ENCODE measurements around the gene STX4. TPM values are rescaled to one million over a fixed set of nuclear protein-coding genes. Genes with fewer than 3 reads are reported as not detected.

The STX4 gene
- total and polyA plus RNA-seq, 4 donors: 52.8 to 121 (median 81.0) TPM

DNA sequence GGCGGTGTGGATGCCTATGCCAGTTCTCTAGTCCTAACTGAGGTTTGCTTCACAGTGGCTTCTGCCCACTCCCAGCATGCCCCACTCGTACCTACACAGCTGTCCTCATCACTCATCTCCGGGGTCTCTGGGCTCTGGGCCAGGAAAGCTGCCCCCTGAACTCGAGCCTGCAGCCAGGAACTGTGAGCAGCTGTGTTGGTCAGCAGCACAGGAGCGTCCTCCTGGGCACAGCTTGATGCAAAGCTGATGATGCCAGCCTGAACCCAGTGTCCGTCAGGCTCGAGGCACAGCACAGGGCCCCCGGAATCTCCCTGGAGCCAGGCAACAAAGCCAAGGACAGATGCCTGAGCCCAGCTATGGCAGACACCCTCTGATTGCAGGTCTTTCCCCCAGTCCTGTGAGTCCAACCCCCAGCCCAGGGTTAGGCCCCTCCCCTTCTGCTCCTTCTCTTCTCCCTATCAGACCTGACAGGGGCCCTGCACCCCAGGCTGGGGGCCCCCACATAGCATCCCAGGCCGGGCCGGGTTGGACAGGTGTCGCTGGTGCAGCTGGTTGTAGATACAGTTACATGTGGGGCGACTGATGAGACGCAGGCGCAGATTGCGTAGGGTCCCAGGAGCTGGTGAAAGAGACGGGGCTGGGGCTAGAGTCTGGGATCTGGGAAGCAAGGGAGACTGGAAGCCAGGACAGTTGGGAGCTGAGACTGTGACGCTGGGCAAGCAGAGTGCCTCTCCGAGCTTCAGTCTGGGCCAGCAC is 52.7 kb downstream of the STX4 start:
- ATAC-seq (ENCODE audit: low FRiP score) (no peak), DNase-seq (peak in 1 of 2 donors; percentile 73)
- Histone ChIP-seq H3K27ac (ENCODE audit: low read depth in 1 of 2, low read length in 2 of 2) (no peak overlapping the region), H3K4me1 (ENCODE audit: control insufficient read depth in 1 of 2, insufficient read depth in 2 of 2, low read length in 2 of 2) (no peaks in the 10 kb centered on the region), H3K9me3 (ENCODE audit: control insufficient read depth, low read length) (no peaks in the 10 kb centered on the region), H3K36me3 (ENCODE audit: control insufficient read depth in 1 of 2, insufficient read depth in 2 of 2, low read length in 1 of 2) (no peaks in the 10 kb centered on the region), H3K27me3 (ENCODE audit: control insufficient read depth in 1 of 2, insufficient read depth in 2 of 2, low read length in 1 of 2) (no peaks in the 10 kb centered on the region), H3K4me3 (ENCODE audit: low read length in 2 of 2) (no peak overlapping the region)
- 78 to 83% methylated on average over 18 of the region's 18 CpGs for WGBS, 2 donors
- intact Hi-C loops (cut with DNase I): no loop called here

DNA sequence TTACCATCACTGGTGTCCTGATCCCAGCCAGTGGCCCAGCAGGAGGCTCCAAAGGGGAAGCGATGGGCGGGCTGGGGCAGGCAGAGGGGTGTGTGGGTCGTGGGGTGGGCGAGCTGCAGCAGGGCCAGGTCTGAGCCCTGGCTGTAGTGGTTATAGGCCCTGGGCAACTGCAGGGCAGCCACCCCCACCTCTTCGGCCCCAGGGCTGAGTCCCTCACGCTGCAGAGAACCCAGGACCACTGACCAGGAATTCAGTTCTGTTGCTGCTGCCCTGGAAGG is 53.2 kb downstream of the STX4 start:
- no peaks in the 10 kb centered on the region for H3K27me3 ChIP-seq (ENCODE audit: control insufficient read depth in 1 of 2, insufficient read depth in 2 of 2, low read length in 1 of 2)
- DNase-seq: no peak
- intact Hi-C loops (cut with DNase I): no loop called here
- no peak overlapping the region for H3K4me3 ChIP-seq (ENCODE audit: low read length in 2 of 2)
- ATAC-seq (ENCODE audit: low FRiP score): no peak
- 84 to 94% methylated on average over 6 of the region's 6 CpGs for WGBS, 2 donors
- H3K4me1 ChIP-seq (ENCODE audit: control insufficient read depth in 1 of 2, insufficient read depth in 2 of 2, low read length in 2 of 2): no peaks in the 10 kb centered on the region
- H3K27ac ChIP-seq (ENCODE audit: low read depth in 1 of 2, low read length in 2 of 2): no peak overlapping the region
- no peaks in the 10 kb centered on the region for H3K36me3 ChIP-seq (ENCODE audit: control insufficient read depth in 1 of 2, insufficient read depth in 2 of 2, low read length in 1 of 2)
- no peaks in the 10 kb centered on the region for H3K9me3 ChIP-seq (ENCODE audit: control insufficient read depth, low read length)

DNA sequence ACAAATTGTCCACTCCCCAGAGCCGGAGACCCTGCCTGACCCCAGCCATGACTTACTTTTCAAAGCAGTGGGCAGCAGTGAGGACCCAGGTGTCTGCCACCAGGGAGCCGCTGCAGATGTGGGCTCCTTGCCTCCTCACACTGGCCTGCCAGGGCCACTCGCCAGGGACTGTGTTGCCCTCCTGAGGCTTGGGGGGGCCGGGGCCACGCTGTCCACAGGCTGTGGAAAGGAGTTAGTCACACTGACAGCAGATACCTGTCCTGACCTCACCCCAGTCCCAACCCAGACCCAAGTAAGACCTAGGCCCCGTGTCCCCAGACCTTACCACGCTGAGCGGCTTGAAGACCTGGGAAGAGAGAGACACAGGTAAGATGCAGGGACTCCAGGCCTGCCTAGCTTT is 54.1 kb downstream of the STX4 start:
- WGBS, 2 donors: 84 to 87% methylated on average over 8 of the region's 8 CpGs
- DNase-seq (no peak), ATAC-seq (ENCODE audit: low FRiP score) (no peak)
- Histone ChIP-seq H3K27me3 (ENCODE audit: control insufficient read depth in 1 of 2, insufficient read depth in 2 of 2, low read length in 1 of 2) (no peaks in the 10 kb centered on the region), H3K4me3 (ENCODE audit: low read length in 2 of 2) (no peak overlapping the region), H3K9me3 (ENCODE audit: control insufficient read depth, low read length) (no peaks in the 10 kb centered on the region), H3K27ac (ENCODE audit: low read depth in 1 of 2, low read length in 2 of 2) (no peak overlapping the region), H3K4me1 (ENCODE audit: control insufficient read depth in 1 of 2, insufficient read depth in 2 of 2, low read length in 2 of 2) (no peaks in the 10 kb centered on the region), H3K36me3 (ENCODE audit: control insufficient read depth in 1 of 2, insufficient read depth in 2 of 2, low read length in 1 of 2) (no peaks in the 10 kb centered on the region)
- intact Hi-C loops (cut with DNase I): no loop called here

DNA sequence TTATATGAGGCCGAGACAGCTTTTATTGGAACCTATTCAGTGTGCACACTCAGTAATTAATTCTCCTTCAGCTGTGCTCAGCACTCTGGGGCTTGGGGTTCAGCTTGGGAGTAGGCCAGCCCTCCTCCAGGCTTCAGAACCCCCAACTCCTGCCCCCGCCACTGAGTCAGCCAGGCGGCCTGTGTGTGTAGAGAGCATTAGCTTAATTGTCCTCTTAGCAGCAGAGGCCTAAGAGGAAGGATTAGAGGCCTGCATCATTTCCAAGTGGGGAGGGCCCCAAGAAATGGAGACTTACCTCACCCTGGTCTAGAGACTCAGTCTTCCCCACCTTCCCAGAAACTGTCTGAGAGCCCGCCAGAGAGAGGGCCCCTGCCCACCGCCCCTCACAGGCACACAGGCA is 54.6 kb downstream of the STX4 start:
- ATAC-seq (ENCODE audit: low FRiP score) (no peak), DNase-seq (no peak)
- no peaks in the 10 kb centered on the region for H3K4me1 ChIP-seq (ENCODE audit: control insufficient read depth in 1 of 2, insufficient read depth in 2 of 2, low read length in 2 of 2)
- no peaks in the 10 kb centered on the region for H3K27me3 ChIP-seq (ENCODE audit: control insufficient read depth in 1 of 2, insufficient read depth in 2 of 2, low read length in 1 of 2)
- 69 to 74% methylated on average over 5 of the region's 5 CpGs for WGBS, 2 donors
- no peak overlapping the region for H3K4me3 ChIP-seq (ENCODE audit: low read length in 2 of 2)
- H3K27ac ChIP-seq (ENCODE audit: low read depth in 1 of 2, low read length in 2 of 2): no peak overlapping the region
- intact Hi-C loops (cut with DNase I): no loop called here
- no peaks in the 10 kb centered on the region for H3K9me3 ChIP-seq (ENCODE audit: control insufficient read depth, low read length)
- no peaks in the 10 kb centered on the region for H3K36me3 ChIP-seq (ENCODE audit: control insufficient read depth in 1 of 2, insufficient read depth in 2 of 2, low read length in 1 of 2)

DNA sequence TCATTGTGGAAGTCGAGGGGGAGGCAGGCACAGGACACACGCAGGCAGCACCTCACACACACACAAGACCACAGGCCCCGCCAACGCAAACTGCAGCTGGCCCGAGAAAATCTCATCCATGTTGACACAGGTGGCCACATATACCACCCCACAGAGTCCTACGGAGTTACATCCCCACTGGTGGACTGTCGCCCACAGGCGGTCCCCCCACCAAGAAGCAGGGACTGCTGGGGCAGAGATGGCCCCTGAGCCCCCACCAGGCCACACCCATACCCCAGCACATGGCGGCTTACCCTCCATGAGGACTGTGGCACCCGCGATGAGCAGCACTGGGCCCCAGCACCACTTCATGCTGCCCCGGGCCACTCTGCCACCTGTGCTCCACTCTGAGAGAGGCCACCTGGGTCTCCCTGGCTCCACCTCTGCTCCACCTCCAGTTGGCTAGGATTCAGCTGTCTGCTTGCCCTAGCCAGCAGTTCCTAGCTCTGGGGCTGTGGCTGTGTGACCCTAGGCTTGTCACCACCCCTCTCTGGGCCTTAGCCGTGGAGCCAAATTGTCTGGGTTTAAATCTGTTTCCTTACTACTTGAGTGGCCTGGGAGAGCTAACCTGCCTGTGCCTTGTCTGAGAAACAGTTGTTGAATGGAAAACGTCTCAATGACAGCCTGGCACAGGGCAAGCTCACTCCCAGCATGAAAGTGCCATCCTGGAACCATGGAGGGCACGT is 55.3 kb downstream of the STX4 start, which contains the start of gene PRSS53:
Gene PRSS53, minus strand, starts transcription at position 485 of the 725 bp plus-strand sequence. Its CDS starts 134 bp downstream, at position 351.
- Histone ChIP-seq H3K27ac (ENCODE audit: low read depth in 1 of 2, low read length in 2 of 2) (no peak within 1 kb of the TSS), H3K36me3 (ENCODE audit: control insufficient read depth in 1 of 2, insufficient read depth in 2 of 2, low read length in 1 of 2) (no peaks in the 10 kb centered on the region), H3K4me1 (ENCODE audit: control insufficient read depth in 1 of 2, insufficient read depth in 2 of 2, low read length in 2 of 2) (no peaks in the 10 kb centered on the region), H3K9me3 (ENCODE audit: control insufficient read depth, low read length) (no peaks in the 10 kb centered on the region), H3K27me3 (ENCODE audit: control insufficient read depth in 1 of 2, insufficient read depth in 2 of 2, low read length in 1 of 2) (no peaks in the 10 kb centered on the region), H3K4me3 (ENCODE audit: low read length in 2 of 2) (no peak within 1 kb of the TSS)
- ATAC-seq (ENCODE audit: low FRiP score): no peak
- WGBS, 2 donors: 63 to 74% methylated on average over 15 of the region's 15 CpGs
- DNase-seq: peak in 1 of 2 donors; percentile 70
- intact Hi-C loops (cut with DNase I): no loop called here

DNA sequence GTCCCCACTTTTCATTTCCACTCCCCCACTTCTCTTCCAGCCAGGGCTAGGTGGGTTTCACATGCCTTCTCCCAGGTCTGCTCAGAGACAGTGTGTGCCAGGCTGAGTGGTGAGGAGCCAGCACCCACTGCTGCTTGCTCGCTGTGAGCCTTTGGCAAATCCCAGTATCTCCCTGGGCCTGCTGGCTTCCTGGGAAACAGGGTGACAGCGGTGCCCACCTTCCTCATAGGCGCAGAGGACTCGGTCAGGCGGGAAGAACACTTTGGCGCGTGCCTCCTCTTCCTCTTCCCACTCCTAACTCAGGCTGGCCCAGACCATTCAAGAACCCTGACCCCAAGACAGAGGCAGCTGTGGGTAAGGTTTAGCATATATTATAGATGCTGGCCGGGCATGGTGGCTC is 55.8 kb downstream of the STX4 start:
- Histone ChIP-seq H3K27me3 (ENCODE audit: control insufficient read depth in 1 of 2, insufficient read depth in 2 of 2, low read length in 1 of 2) (no peaks in the 10 kb centered on the region), H3K9me3 (ENCODE audit: control insufficient read depth, low read length) (no peaks in the 10 kb centered on the region), H3K36me3 (ENCODE audit: control insufficient read depth in 1 of 2, insufficient read depth in 2 of 2, low read length in 1 of 2) (no peaks in the 10 kb centered on the region), H3K27ac (ENCODE audit: low read depth in 1 of 2, low read length in 2 of 2) (no peak overlapping the region), H3K4me3 (ENCODE audit: low read length in 2 of 2) (no peak overlapping the region), H3K4me1 (ENCODE audit: control insufficient read depth in 1 of 2, insufficient read depth in 2 of 2, low read length in 2 of 2) (no peaks in the 10 kb centered on the region)
- 94 to 97% methylated on average over 8 of the region's 8 CpGs for WGBS, 2 donors
- intact Hi-C loops (cut with DNase I): no loop called here
- no peak for ATAC-seq (ENCODE audit: low FRiP score)
- DNase-seq: no peak

Other genes starting within 250 kb of the STX4 start
- 10 to 100 TPM; 11.8 to 13.4 TPM for gene ZNF629, start 246.4 kb upstream of the STX4 start, total RNA-seq
- 1 to 10 TPM; 2.1 to 6.7 TPM for gene ZNF629, start 246.4 kb upstream of the STX4 start, polyA plus RNA-seq
- 10 to 100 TPM; 30.2 to 33.9 TPM for gene BCL7C, start 139.5 kb upstream of the STX4 start, total RNA-seq
- gene BCL7C, start 139.5 kb upstream of the STX4 start, polyA plus RNA-seq: 10 to 100 TPM; 54.8 to 60.7 TPM
- 1 to 10 TPM; 6.2 to 7.2 TPM for gene CTF1, start 136.9 kb upstream of the STX4 start, total RNA-seq
- 1 to 10 TPM; 6.4 to 7.9 TPM for gene CTF1, start 136.9 kb upstream of the STX4 start, polyA plus RNA-seq
- gene FBXL19, start 110.0 kb upstream of the STX4 start, total RNA-seq: 10 to 100 TPM; 14.7 to 22.7 TPM
- 10 to 100 TPM in 1 of 2 donors, 1 to 10 TPM in 1; 4.3 to 11.6 TPM for gene FBXL19, start 110.0 kb upstream of the STX4 start, polyA plus RNA-seq
- gene ORAI3, start 84.5 kb upstream of the STX4 start, total RNA-seq: 10 to 100 TPM; 11.8 to 21.7 TPM
- 10 to 100 TPM in 1 of 2 donors, 1 to 10 TPM in 1; 9.1 to 20.8 TPM for gene ORAI3, start 84.5 kb upstream of the STX4 start, polyA plus RNA-seq
- 10 to 100 TPM; 16.4 to 19.7 TPM for gene SETD1A, start 75.8 kb upstream of the STX4 start, total RNA-seq
- 1 to 10 TPM; 4.4 to 9.7 TPM for gene SETD1A, start 75.8 kb upstream of the STX4 start, polyA plus RNA-seq
- gene HSD3B7, start 48.4 kb upstream of the STX4 start, total RNA-seq: 10 to 100 TPM; 13.6 to 31.3 TPM
- gene HSD3B7, start 48.4 kb upstream of the STX4 start, polyA plus RNA-seq: 10 to 100 TPM in 1 of 2 donors, 1 to 10 TPM in 1; 8.6 to 10.4 TPM
- under 1 TPM; 0.84 to 0.93 TPM for gene STX1B, start 22.9 kb upstream of the STX4 start, total RNA-seq
- 1 to 10 TPM in 1 of 2 donors, under 1 TPM in 1; 0.13 to 2.2 TPM for gene STX1B, start 22.9 kb upstream of the STX4 start, polyA plus RNA-seq
- 10 to 100 TPM in 1 of 2 donors, 1 to 10 TPM in 1; 7.4 to 10.3 TPM for gene ZNF668, start 40.7 kb downstream of the STX4 start, total RNA-seq
- 1 to 10 TPM; 6.0 to 6.6 TPM for gene ZNF668, start 40.7 kb downstream of the STX4 start, polyA plus RNA-seq
- 10 to 100 TPM; 12.6 to 15.0 TPM for gene ZNF646, start 40.9 kb downstream of the STX4 start, total RNA-seq
- 1 to 10 TPM; 1.6 to 4.7 TPM for gene ZNF646, start 40.9 kb downstream of the STX4 start, polyA plus RNA-seq
- 1 to 10 TPM; 2.4 to 6.0 TPM for gene PRSS53, start 55.4 kb downstream of the STX4 start, total RNA-seq
- gene PRSS53, start 55.4 kb downstream of the STX4 start, polyA plus RNA-seq: 10 to 100 TPM in 1 of 2 donors, 1 to 10 TPM in 1; 3.6 to 12.9 TPM
- gene VKORC1, start 61.2 kb downstream of the STX4 start, total RNA-seq: 100 to 1,000 TPM in 1 of 2 donors, 10 to 100 TPM in 1; 75.7 to 109 TPM
- gene VKORC1, start 61.2 kb downstream of the STX4 start, polyA plus RNA-seq: 100 to 1,000 TPM; 143 to 206 TPM
- gene BCKDK, start 74.8 kb downstream of the STX4 start, total RNA-seq: 10 to 100 TPM; 28.6 to 37.2 TPM
- gene BCKDK, start 74.8 kb downstream of the STX4 start, polyA plus RNA-seq: 10 to 100 TPM; 16.7 to 32.0 TPM
- 10 to 100 TPM; 51.6 to 61.1 TPM for gene KAT8, start 84.1 kb downstream of the STX4 start, total RNA-seq
- gene KAT8, start 84.1 kb downstream of the STX4 start, polyA plus RNA-seq: 10 to 100 TPM; 24.3 to 65.7 TPM
- not detected for gene PRSS8, start 102.2 kb downstream of the STX4 start, total RNA-seq
- gene PRSS8, start 102.2 kb downstream of the STX4 start, polyA plus RNA-seq: 10 to 100 TPM in 1 of 2 donors, under 1 TPM in 1; 0.77 to 11.9 TPM
- 1 to 10 TPM; 3.5 to 8.8 TPM for gene PRSS36, start 116.5 kb downstream of the STX4 start, total RNA-seq
- 1 to 10 TPM; 4.2 to 5.1 TPM for gene PRSS36, start 116.5 kb downstream of the STX4 start, polyA plus RNA-seq
- gene FUS, start 146.6 kb downstream of the STX4 start, total RNA-seq: 100 to 1,000 TPM; 243 to 254 TPM
- 100 to 1,000 TPM in 1 of 2 donors, 10 to 100 TPM in 1; 95.7 to 329 TPM for gene FUS, start 146.6 kb downstream of the STX4 start, polyA plus RNA-seq
- gene PYCARD, start 169.2 kb downstream of the STX4 start, total RNA-seq: 10 to 100 TPM; 13.3 to 23.9 TPM
- gene PYCARD, start 169.2 kb downstream of the STX4 start, polyA plus RNA-seq: 10 to 100 TPM; 14.7 to 52.7 TPM
- gene TRIM72, start 180.6 kb downstream of the STX4 start, total RNA-seq: under 1 TPM in 1 of 2 donors, not detected in 1; 0.24 TPM
- under 1 TPM in 1 of 2 donors, not detected in 1; 0.05 TPM for gene TRIM72, start 180.6 kb downstream of the STX4 start, polyA plus RNA-seq
- not detected for gene PYDC1, start 183.6 kb downstream of the STX4 start, total RNA-seq
- gene PYDC1, start 183.6 kb downstream of the STX4 start, polyA plus RNA-seq: not detected
- gene ITGAM, start 226.4 kb downstream of the STX4 start, total RNA-seq: 10 to 100 TPM; 15.7 to 40.1 TPM
- 1 to 10 TPM in 1 of 2 donors, under 1 TPM in 1; 0.74 to 6.9 TPM for gene ITGAM, start 226.4 kb downstream of the STX4 start, polyA plus RNA-seq

Data from aorta (tissue), 5 donors.